NK-92 treated with Interleukin-12 subunit alpha and Interleukin-12 subunit beta, amount 100 ng/mL, for 24 hours (cell line): ENCODE data around the gene AZGP1.
"Not testable (repeated sequence)": the region's sequence is repeated elsewhere in the genome, so short reads cannot be mapped to it uniquely, and the experiment has no call there.

Experiments
- DNase-seq: peaks from one replicate; lab custom pipeline; 2025; lab: John Stamatoyannopoulos, UW

Gene AZGP1

GRCh38 chr7:99975782-99976521, at the start of gene AZGP1:
Gene AZGP1, minus strand, starts transcription at chr7:99976031. Its CDS starts 11 bp downstream, at chr7:99976020.
- DNase-seq: no peak

- DNase-seq: no peak
These were observed 48.3 kb upstream of the AZGP1 start for GRCh38 chr7:100024020-100024619.

- no peak for DNase-seq
These were observed 47.7 kb upstream of the AZGP1 start for GRCh38 chr7:100023526-100023925.

GRCh38 chr7:100022621-100023020, 46.8 kb upstream of the AZGP1 start:
- DNase-seq: no peak

GRCh38 chr7:100021297-100021696, 45.5 kb upstream of the AZGP1 start:
- DNase-seq: no peak

- DNase-seq: no peak
These were observed 44.1 kb upstream of the AZGP1 start for GRCh38 chr7:100019908-100020307.

GRCh38 chr7:100017875-100018274, 42.0 kb upstream of the AZGP1 start:
- DNase-seq: no peak

GRCh38 chr7:100017300-100017699, 41.5 kb upstream of the AZGP1 start:
- DNase-seq: no peak

GRCh38 chr7:100016215-100016901, 40.5 kb upstream of the AZGP1 start:
- no peak for DNase-seq

GRCh38 chr7:100015232-100016214, 39.7 kb upstream of the AZGP1 start, which contains the start of gene ZKSCAN1:
Gene ZKSCAN1, plus strand, starts transcription at chr7:100015596. Its CDS starts 7,911 bp downstream, at chr7:100023507.
- peak; percentile 77 for DNase-seq

- peak; percentile 30 for DNase-seq
These were observed 37.5 kb upstream of the AZGP1 start for GRCh38 chr7:100013328-100013676.

- DNase-seq: not testable (repeated sequence)
These were observed 36.8 kb upstream of the AZGP1 start for GRCh38 chr7:100012385-100013327.

- no peak for DNase-seq
These were observed 35.7 kb upstream of the AZGP1 start for GRCh38 chr7:100011516-100011915.

GRCh38 chr7:100010901-100011300, 35.1 kb upstream of the AZGP1 start:
- DNase-seq: no peak

- not testable (repeated sequence) for DNase-seq
These were observed 34.1 kb upstream of the AZGP1 start for GRCh38 chr7:100009952-100010351.

GRCh38 chr7:100008525-100008924, 32.7 kb upstream of the AZGP1 start:
- DNase-seq: no peak

- DNase-seq: no peak
These were observed 32.1 kb upstream of the AZGP1 start for GRCh38 chr7:100007887-100008286.

GRCh38 chr7:100003711-100004661, 28.2 kb upstream of the AZGP1 start:
- DNase-seq: no peak

GRCh38 chr7:100000239-100000638, 24.4 kb upstream of the AZGP1 start:
- no peak for DNase-seq
